ENCODE measurements around the gene RRP15. TPM values are rescaled to one million over a fixed set of nuclear protein-coding genes. Genes with fewer than 3 reads are reported as not detected.

Gene RRP15
- total RNA-seq, 1 experiment from 2014 or later = 25.5 TPM

DNA sequence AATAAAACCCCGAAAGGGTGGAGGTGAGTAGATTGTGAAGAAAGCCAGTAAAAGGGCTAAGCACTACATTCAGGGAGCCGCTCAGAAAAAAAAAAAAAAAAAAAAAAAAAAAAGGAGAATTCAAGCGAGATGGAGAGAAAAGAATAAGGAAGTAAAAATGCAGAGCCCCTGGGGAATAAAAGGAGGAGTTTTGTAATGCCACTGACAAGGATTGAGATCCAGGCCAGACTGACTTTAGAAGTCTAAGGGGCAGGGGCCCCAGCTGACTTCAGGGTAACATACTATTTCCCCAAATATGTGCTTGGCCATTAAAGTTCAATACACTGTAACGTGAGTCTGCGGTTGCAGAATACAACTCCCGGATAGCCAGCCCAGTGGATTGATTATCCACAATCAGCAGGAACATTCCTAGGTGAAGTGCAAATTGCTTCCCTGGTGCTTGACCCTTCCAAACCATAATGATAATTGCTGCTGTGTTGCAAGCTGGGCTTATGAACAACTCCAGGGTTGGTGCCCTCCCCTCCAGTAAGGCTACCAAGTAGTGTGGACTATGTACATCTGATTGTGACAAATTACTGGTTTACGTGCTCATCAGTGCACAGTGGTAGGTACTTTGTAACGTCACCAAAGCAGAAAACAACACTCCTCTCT lies 30.7 kb upstream of the RRP15 start:
- H3K27ac ChIP-seq (ENCODE audit: low read depth, low read length) = no peak overlapping the region
- no peaks in the 10 kb centered on the region; the same call in 1 of the 2 replicates for H3K27me3 ChIP-seq (ENCODE audit: insufficient read depth, low read length)
- no peaks in the 10 kb centered on the region for H3K9me3 ChIP-seq (ENCODE audit: control insufficient read depth in 1 of 2, insufficient read depth in 1 of 2, low read depth in 1 of 2, low read length in 2 of 2)
- H3K4me2 ChIP-seq (ENCODE audit: low read length) = no peak overlapping the region
- BruUV-seq (replicated peaks) = no TSS peak
- no peaks in the 10 kb centered on the region for H3K79me2 ChIP-seq (ENCODE audit: insufficient read depth, low read length)
- DNase-seq (ENCODE audit: low read depth, low spot score) (no peak), ATAC-seq (no peak)
- intact Hi-C loops (cut with micrococcal nuclease) = no loop called here
- no peak overlapping the region for H3K4me3 ChIP-seq (replicated peaks in 1 of 2; ENCODE audit: low read depth in 1 of 2, low read length in 2 of 2)
- H3K4me1 ChIP-seq (ENCODE audit: control insufficient read depth in 1 of 2, insufficient read depth in 2 of 2, low read length in 2 of 2) = no peaks in the 10 kb centered on the region
- RAD21 ChIA-PET (ENCODE audit: low non-redundant PET in 1 of 2, low total read pairs in 2 of 2, uncharacterized antibody in 2 of 2, unreplicated experiment in 2 of 2) = no interaction called here
- no peaks in the 10 kb centered on the region for H4K20me1 ChIP-seq (ENCODE audit: insufficient read depth)
- H3K9me2 ChIP-seq (ENCODE audit: insufficient read depth) = no peaks in the 10 kb centered on the region
- no peak for TF ChIP-seq SIN3A (IDR thresholded peaks at IDR 0.05; ENCODE audit: low read depth)
- TF ChIP-seq FOSL1 (IDR thresholded peaks at IDR 0.05; ENCODE audit: low read depth) = no peak
- TF ChIP-seq CEBPB (IDR thresholded peaks at IDR 0.05; ENCODE audit: low read depth) = no peak
- TF ChIP-seq, protein P1, sequence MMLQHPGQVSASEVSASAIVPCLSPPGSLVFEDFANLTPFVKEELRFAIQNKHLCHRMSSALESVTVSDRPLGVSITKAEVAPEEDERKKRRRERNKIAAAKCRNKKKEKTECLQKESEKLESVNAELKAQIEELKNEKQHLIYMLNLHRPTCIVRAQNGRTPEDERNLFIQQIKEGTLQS (IDR thresholded peaks at IDR 0.05) = no peak
- no peak for TF ChIP-seq TCF7L2 (IDR thresholded peaks at IDR 0.05; ENCODE audit: borderline replicate concordance, extremely low read depth, insufficient read depth, insufficient read length)
- TF ChIP-seq POLR2A (IDR thresholded peaks at IDR 0.05; ENCODE audit: borderline replicate concordance, extremely low read depth, insufficient read depth, insufficient read length) = no peak
- no peak for TF ChIP-seq RAD21 (IDR thresholded peaks at IDR 0.05; ENCODE audit: low read depth)
- no peak for TF ChIP-seq POLR2AphosphoS5 (IDR thresholded peaks at IDR 0.05; ENCODE audit: low read depth, low read length)
- TF ChIP-seq CBX3 (IDR thresholded peaks at IDR 0.05; ENCODE audit: low read depth) = no peak
- no peak for TF ChIP-seq EGR1 (IDR thresholded peaks at IDR 0.05; ENCODE audit: low read depth)
- no peak for TF ChIP-seq JUND (IDR thresholded peaks at IDR 0.05)
- no peak for TF ChIP-seq SP1 (IDR thresholded peaks at IDR 0.05; ENCODE audit: low read depth)
- TF ChIP-seq ELF1 (IDR thresholded peaks at IDR 0.05; ENCODE audit: borderline replicate concordance, low read depth) = no peak
- no peak for TF ChIP-seq ZFX (IDR thresholded peaks at IDR 0.05)
- no peak for TF ChIP-seq EZH2phosphoT487 (IDR thresholded peaks at IDR 0.05; ENCODE audit: borderline replicate concordance)
- TF ChIP-seq, protein P2, sequence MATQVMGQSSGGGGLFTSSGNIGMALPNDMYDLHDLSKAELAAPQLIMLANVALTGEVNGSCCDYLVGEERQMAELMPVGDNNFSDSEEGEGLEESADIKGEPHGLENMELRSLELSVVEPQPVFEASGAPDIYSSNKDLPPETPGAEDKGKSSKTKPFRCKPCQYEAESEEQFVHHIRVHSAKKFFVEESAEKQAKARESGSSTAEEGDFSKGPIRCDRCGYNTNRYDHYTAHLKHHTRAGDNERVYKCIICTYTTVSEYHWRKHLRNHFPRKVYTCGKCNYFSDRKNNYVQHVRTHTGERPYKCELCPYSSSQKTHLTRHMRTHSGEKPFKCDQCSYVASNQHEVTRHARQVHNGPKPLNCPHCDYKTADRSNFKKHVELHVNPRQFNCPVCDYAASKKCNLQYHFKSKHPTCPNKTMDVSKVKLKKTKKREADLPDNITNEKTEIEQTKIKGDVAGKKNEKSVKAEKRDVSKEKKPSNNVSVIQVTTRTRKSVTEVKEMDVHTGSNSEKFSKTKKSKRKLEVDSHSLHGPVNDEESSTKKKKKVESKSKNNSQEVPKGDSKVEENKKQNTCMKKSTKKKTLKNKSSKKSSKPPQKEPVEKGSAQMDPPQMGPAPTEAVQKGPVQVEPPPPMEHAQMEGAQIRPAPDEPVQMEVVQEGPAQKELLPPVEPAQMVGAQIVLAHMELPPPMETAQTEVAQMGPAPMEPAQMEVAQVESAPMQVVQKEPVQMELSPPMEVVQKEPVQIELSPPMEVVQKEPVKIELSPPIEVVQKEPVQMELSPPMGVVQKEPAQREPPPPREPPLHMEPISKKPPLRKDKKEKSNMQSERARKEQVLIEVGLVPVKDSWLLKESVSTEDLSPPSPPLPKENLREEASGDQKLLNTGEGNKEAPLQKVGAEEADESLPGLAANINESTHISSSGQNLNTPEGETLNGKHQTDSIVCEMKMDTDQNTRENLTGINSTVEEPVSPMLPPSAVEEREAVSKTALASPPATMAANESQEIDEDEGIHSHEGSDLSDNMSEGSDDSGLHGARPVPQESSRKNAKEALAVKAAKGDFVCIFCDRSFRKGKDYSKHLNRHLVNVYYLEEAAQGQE (IDR thresholded peaks at IDR 0.05; ENCODE audit: low read depth) = no peak
- TF ChIP-seq SRF (IDR thresholded peaks at IDR 0.05; ENCODE audit: low read depth) = no peak
- TF ChIP-seq, protein P3, sequence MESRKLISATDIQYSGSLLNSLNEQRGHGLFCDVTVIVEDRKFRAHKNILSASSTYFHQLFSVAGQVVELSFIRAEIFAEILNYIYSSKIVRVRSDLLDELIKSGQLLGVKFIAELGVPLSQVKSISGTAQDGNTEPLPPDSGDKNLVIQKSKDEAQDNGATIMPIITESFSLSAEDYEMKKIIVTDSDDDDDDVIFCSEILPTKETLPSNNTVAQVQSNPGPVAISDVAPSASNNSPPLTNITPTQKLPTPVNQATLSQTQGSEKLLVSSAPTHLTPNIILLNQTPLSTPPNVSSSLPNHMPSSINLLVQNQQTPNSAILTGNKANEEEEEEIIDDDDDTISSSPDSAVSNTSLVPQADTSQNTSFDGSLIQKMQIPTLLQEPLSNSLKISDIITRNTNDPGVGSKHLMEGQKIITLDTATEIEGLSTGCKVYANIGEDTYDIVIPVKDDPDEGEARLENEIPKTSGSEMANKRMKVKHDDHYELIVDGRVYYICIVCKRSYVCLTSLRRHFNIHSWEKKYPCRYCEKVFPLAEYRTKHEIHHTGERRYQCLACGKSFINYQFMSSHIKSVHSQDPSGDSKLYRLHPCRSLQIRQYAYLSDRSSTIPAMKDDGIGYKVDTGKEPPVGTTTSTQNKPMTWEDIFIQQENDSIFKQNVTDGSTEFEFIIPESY (IDR thresholded peaks at IDR 0.05; ENCODE audit: extremely low read depth, insufficient replicate concordance, low read length) = no peak
- no peaks in the 10 kb centered on the region for H3K36me3 ChIP-seq (ENCODE audit: control insufficient read depth in 1 of 2, insufficient read depth in 2 of 2, low read length in 2 of 2)
- H2AFZ ChIP-seq (ENCODE audit: low read depth, low read length, poor library complexity, severe bottlenecking) = peak overlapping the region; percentile 41
- POLR2A ChIA-PET = interaction anchor here (0.7 kb wide), 1 partner anchor 25 kb away, joined by 3 read pairs; no protein-coding TSS in a partner anchor
- CTCF ChIA-PET = no interaction called here
- no peak overlapping the region for H3K9ac ChIP-seq (ENCODE audit: low read length)
